Caco-2 (cell line): ENCODE data around the gene SUPT6H. TPM values are rescaled to one million over a fixed set of nuclear protein-coding genes. Genes with fewer than 3 reads are reported as not detected.

Source experiments
- BruUV-seq: library from RNA; stranded (reverse); fragments of 400-500 nt; replicated peaks from 2 replicates; lab custom pipeline; 2021; lab: Mats Ljungman, UMichigan
- CTCF ChIA-PET: fragments of 300-600 bp; sonication (Branson Sonifier 250); formaldehyde crosslinking; loops from one replicate; lab custom pipeline; 2022; ENCODE audit warnings: antibody characterized with exemption; lab: Charles Lee
- POLR2A ChIA-PET: fragments of 300-600 bp; sonication (Branson Sonifier 250); formaldehyde crosslinking; loops from one replicate; lab custom pipeline; 2022; ENCODE audit warnings: antibody characterized with exemption; lab: Charles Lee
- DNase-seq, 2 experiments: peaks; one replicate each; pipeline versions ENCODE4 v3.0.0 to v3.0.0-alpha.2; 2020 to 2022
- H3K27me3 ChIP-seq: replicated peaks from 2 replicates; pipeline ENCODE4 v1.6.0; 2011; ENCODE audit warnings: low read length; ENCODE audit not compliant: control insufficient read depth, insufficient read depth
- H3K36me3 ChIP-seq: 2 replicates; pipeline ENCODE4 v1.5.1; 2011; ENCODE audit warnings: low read length; ENCODE audit not compliant: control insufficient read depth, insufficient read depth
- H3K4me1 ChIP-seq: fragments of 250-450 bp; sonication (Bioruptor Pico); 2 replicates; pipeline ENCODE4 v1.5.1; 2020; ENCODE audit warnings: mild to moderate bottlenecking
- H3K4me3 ChIP-seq: 2 replicates; pipeline ENCODE4 v1.5.1; 2011; ENCODE audit warnings: low read depth, mild to moderate bottlenecking, control low read depth, low read length
- H3K9me3 ChIP-seq: fragments of 250-450 bp; sonication (Bioruptor Pico); 2 replicates; pipeline ENCODE4 v1.5.1; 2020; ENCODE audit warnings: mild to moderate bottlenecking, moderate library complexity
- H3K27ac Mint-ChIP-seq: one replicate; pipeline ENCODE4 v1.8.0; 2022; ENCODE audit warnings: mixed read lengths; ENCODE audit not compliant: unreplicated experiment
- H3K27me3 Mint-ChIP-seq: one replicate; pipeline ENCODE4 v1.8.0; 2022; ENCODE audit warnings: mixed read lengths; ENCODE audit not compliant: insufficient read depth, unreplicated experiment
- H3K36me3 Mint-ChIP-seq: one replicate; pipeline ENCODE4 v1.8.0; 2022; ENCODE audit warnings: mild to moderate bottlenecking, mixed read lengths; ENCODE audit not compliant: insufficient read depth, unreplicated experiment
- H3K4me1 Mint-ChIP-seq: one replicate; pipeline ENCODE4 v1.8.0; 2022; ENCODE audit warnings: low read depth, mixed read lengths; ENCODE audit not compliant: unreplicated experiment
- H3K4me3 Mint-ChIP-seq: one replicate; pipeline ENCODE4 v1.8.0; 2022; ENCODE audit warnings: mild to moderate bottlenecking, moderate library complexity, mixed read lengths; ENCODE audit not compliant: unreplicated experiment
- H3K9me3 Mint-ChIP-seq: one replicate; pipeline ENCODE4 v1.8.0; 2022; ENCODE audit warnings: mixed read lengths; ENCODE audit not compliant: unreplicated experiment
- intact Hi-C: fragments of 100-400 bp; cut with micrococcal nuclease; formaldehyde crosslinking; loops from one replicate; pipeline ENCODE4 v1.10.0; 2022; ENCODE audit not compliant: unreplicated experiment
- total RNA-seq: library from RNA; stranded (reverse); gene quantifications from 2 replicates; pipeline ENCODE4 v1.2.3, GENCODE V29; 2022
- TF ChIP-seq, protein P1 (sequence below), 2 experiments: fragments of 200-600 bp in 1 of 2; IDR thresholded peaks; 1 replicate in 1 of 2; 2 replicates in 1 of 2; pipeline versions ENCODE4 v1.5.1 to v1.8.0; 2011 to 2022; ENCODE audit warnings: antibody characterized with exemption in 1 of 2, control low read depth in 1 of 2, inconsistent platforms in 1 of 2, low read depth in 1 of 2, low read length in 1 of 2, mild to moderate bottlenecking in 1 of 2, moderate library complexity in 1 of 2; ENCODE audit not compliant: insufficient read depth in 1 of 2, severe bottlenecking in 1 of 2, unreplicated experiment in 1 of 2

SUPT6H gene
- total RNA-seq, 1 experiment from 2014 or later, result 129 TPM

DNA sequence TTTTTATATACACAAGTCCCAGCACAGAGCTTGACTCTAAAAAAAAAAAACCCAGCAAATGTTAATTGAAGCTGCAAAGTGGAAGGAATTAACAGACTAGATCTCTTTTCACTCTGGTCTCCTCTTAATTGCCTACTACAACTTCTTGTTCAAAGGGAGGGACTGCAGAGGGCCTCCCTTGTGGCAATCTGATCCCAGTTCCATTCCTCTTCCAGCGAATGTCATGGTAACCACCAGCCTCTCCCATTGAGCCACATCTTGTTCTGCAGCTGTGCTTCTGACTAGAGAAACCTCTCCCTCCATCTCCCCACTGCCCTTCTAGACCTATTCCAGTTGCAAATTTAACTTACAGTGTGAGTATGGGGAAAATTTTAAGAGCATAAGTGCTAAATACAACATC is 5.9 kb downstream of the SUPT6H start:
- Mint-ChIP-seq H3K27ac (no peak overlapping the region), H3K36me3 (peaks cover 59% of the 10 kb centered on the region), H3K4me3 (no peak overlapping the region), H3K9me3 (no peaks in the 10 kb centered on the region), H3K4me1 (peaks cover 24% of the 10 kb centered on the region), H3K27me3 (no peaks in the 10 kb centered on the region)
- no TSS peak for BruUV-seq
- intact Hi-C loops, result no loop called here
- H3K4me1 ChIP-seq, result peaks cover 5% of the 10 kb centered on the region; the same call in 1 of the 2 replicates
- TF ChIP-seq, protein P1, sequence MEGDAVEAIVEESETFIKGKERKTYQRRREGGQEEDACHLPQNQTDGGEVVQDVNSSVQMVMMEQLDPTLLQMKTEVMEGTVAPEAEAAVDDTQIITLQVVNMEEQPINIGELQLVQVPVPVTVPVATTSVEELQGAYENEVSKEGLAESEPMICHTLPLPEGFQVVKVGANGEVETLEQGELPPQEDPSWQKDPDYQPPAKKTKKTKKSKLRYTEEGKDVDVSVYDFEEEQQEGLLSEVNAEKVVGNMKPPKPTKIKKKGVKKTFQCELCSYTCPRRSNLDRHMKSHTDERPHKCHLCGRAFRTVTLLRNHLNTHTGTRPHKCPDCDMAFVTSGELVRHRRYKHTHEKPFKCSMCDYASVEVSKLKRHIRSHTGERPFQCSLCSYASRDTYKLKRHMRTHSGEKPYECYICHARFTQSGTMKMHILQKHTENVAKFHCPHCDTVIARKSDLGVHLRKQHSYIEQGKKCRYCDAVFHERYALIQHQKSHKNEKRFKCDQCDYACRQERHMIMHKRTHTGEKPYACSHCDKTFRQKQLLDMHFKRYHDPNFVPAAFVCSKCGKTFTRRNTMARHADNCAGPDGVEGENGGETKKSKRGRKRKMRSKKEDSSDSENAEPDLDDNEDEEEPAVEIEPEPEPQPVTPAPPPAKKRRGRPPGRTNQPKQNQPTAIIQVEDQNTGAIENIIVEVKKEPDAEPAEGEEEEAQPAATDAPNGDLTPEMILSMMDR (IDR thresholded peaks at IDR 0.05; ENCODE audit: insufficient read depth in 1 of 2, low read depth in 1 of 2, low read length in 1 of 2, severe bottlenecking in 1 of 2, unreplicated experiment in 1 of 2), result no peak
- no peaks in the 10 kb centered on the region for H3K27me3 ChIP-seq
- CTCF ChIA-PET, result no interaction called here
- DNase-seq, result no peak
- H3K36me3 ChIP-seq, result peaks cover 2% of the 10 kb centered on the region
- POLR2A ChIA-PET, result no interaction called here
- H3K9me3 ChIP-seq, result no peaks in the 10 kb centered on the region
- H3K4me3 ChIP-seq, result no peak overlapping the region

GRCh38 chr17:28669918-28670317 is 7.9 kb downstream of the SUPT6H start:
- Mint-ChIP-seq H3K27ac (no peak overlapping the region), H3K4me3 (no peak overlapping the region), H3K27me3 (no peaks in the 10 kb centered on the region), H3K36me3 (peaks cover 60% of the 10 kb centered on the region), H3K4me1 (peaks cover 4% of the 10 kb centered on the region), H3K9me3 (no peaks in the 10 kb centered on the region)
- no TSS peak for BruUV-seq
- TF ChIP-seq, protein P1 (IDR thresholded peaks at IDR 0.05; ENCODE audit: insufficient read depth in 1 of 2, low read depth in 1 of 2, low read length in 1 of 2, severe bottlenecking in 1 of 2, unreplicated experiment in 1 of 2), result no peak
- peaks cover 3% of the 10 kb centered on the region for H3K36me3 ChIP-seq
- POLR2A ChIA-PET, result no interaction called here
- intact Hi-C loops, result no loop called here
- H3K4me3 ChIP-seq, result no peak overlapping the region
- no peaks in the 10 kb centered on the region for H3K4me1 ChIP-seq
- CTCF ChIA-PET, result no interaction called here
- H3K9me3 ChIP-seq, result no peaks in the 10 kb centered on the region
- no peaks in the 10 kb centered on the region for H3K27me3 ChIP-seq
- no peak for DNase-seq

GRCh38 chr17:28675490-28675889 is 13.5 kb downstream of the SUPT6H start:
- POLR2A ChIA-PET, result interaction anchor here (0.9 to 1.1 kb wide), 2 partner anchors 13 to 30 kb away, joined by 3 to 5 read pairs; partner anchors contain the start of genes BLTP2, SDF2 and SUPT6H
- H3K9me3 Mint-ChIP-seq, result no peaks in the 10 kb centered on the region
- H3K4me1 Mint-ChIP-seq, result no peaks in the 10 kb centered on the region
- Histone ChIP-seq H3K9me3 (no peaks in the 10 kb centered on the region), H3K4me3 (no peak overlapping the region), H3K36me3 (peaks cover 18% of the 10 kb centered on the region), H3K27me3 (no peaks in the 10 kb centered on the region), H3K4me1 (no peaks in the 10 kb centered on the region)
- CTCF ChIA-PET, result interaction anchor here (0.7 to 2.1 kb wide), 3 partner anchors 28 to 57 kb away, joined by 3 to 11 read pairs (median 8); partner anchors contain the start of gene BLTP2
- BruUV-seq, result no TSS peak
- H3K27ac Mint-ChIP-seq, result no peak overlapping the region
- intact Hi-C loops, result no loop called here
- H3K4me3 Mint-ChIP-seq, result no peak overlapping the region
- DNase-seq, result no peak
- peaks cover 98% of the 10 kb centered on the region for H3K36me3 Mint-ChIP-seq
- TF ChIP-seq, protein P1 (IDR thresholded peaks at IDR 0.05; ENCODE audit: insufficient read depth in 1 of 2, low read depth in 1 of 2, low read length in 1 of 2, severe bottlenecking in 1 of 2, unreplicated experiment in 1 of 2), result no peak
- H3K27me3 Mint-ChIP-seq, result no peaks in the 10 kb centered on the region
